Esophagus muscularis mucosa (tissue), 3 donors: Measurements from ENCODE around the gene PRRT3.

Experiments
- CTCF ChIP-seq, 3 experiments: fragments of 200-600 bp in 2 of 3; fragments of 450-650 bp in 1 of 3; sonication (generic) in 2 of 3; IDR thresholded peaks; one replicate each; pipeline ENCODE4 v1.5.1; 2017 to 2019; ENCODE audit warnings: antibody characterized with exemption in 3 of 3, mild to moderate bottlenecking in 2 of 3, moderate library complexity in 1 of 3
- POLR2A ChIP-seq: fragments of 450-650 bp; IDR thresholded peaks from one replicate; pipeline ENCODE4 v1.6.1; 2017; ENCODE audit warnings: antibody characterized with exemption, moderate library complexity, mild to moderate bottlenecking, low read depth
- POLR2AphosphoS5 ChIP-seq, 2 donors: sonication (generic); formaldehyde crosslinking; IDR thresholded peaks; one replicate each; pipeline ENCODE4 v1.6.1; 2017; ENCODE audit warnings: antibody characterized with exemption in 2 of 2

- TF ChIP-seq CTCF (IDR thresholded peaks at IDR 0.05) (no peak), POLR2AphosphoS5 (IDR thresholded peaks at IDR 0.05) (no peak), POLR2A (no peak)
Observed at GRCh38 chr3:9914011-9914410, 38.2 kb downstream of the PRRT3 start.
